ENCODE data around the gene LPGAT1.
"Not testable (repeated sequence)": the region's sequence is repeated elsewhere in the genome, so short reads cannot be mapped to it uniquely, and the experiment has no call there.

Gene LPGAT1

DNA sequence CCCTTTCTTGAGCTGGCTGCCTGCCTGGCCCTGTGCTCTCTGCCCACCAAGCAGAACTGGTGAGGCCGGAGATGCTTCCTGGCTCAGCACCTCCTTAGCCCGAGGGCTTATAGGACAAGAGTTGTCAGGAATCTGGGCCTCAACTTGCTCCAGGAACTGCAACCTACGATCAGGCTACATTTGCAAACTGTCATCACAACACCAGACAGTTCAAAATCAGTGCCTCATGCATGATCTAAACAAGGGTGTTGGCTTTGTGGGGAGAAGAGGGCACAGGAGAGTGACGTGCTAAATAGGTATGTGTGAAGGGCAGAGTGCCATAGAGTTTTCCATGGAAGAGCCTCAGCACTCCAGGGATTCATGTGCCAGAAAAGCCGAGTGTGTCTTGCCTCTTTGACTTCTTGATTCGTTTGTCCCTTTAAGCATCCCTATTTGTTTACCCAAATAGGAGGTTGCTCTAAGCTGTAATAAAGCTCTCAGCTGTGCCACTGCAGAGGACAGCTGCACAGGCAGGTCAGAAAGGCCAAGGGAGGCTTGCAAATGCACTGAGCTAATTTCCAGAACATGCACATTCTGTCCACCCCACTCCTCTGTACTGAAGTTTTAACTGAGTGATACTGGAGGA lies 125.0 kb downstream of the LPGAT1 start:
- no peak for DNase-seq (ENCODE audit: low read depth, low spot score)

DNA sequence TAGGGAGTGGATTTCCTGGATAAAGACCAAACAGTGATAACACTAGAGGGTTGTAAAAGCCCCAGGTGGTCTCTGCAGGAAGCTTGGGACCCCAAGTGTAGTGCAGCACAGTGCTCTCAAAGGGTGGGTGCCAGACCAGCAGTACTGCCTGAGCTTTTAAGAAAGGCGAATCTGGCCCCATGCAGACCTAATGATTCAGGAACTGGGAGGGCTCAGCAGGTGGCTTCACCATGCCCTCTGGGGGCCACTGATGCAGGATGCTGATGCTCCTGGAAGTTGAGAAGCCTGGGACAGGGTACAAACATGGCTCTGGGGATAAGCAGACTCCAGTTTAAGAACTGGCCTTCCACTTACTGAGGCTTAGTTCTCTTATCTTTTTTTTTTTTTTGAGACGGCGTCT lies 126.0 kb downstream of the LPGAT1 start:
- DNase-seq (ENCODE audit: low read depth, low spot score): no peak

DNA sequence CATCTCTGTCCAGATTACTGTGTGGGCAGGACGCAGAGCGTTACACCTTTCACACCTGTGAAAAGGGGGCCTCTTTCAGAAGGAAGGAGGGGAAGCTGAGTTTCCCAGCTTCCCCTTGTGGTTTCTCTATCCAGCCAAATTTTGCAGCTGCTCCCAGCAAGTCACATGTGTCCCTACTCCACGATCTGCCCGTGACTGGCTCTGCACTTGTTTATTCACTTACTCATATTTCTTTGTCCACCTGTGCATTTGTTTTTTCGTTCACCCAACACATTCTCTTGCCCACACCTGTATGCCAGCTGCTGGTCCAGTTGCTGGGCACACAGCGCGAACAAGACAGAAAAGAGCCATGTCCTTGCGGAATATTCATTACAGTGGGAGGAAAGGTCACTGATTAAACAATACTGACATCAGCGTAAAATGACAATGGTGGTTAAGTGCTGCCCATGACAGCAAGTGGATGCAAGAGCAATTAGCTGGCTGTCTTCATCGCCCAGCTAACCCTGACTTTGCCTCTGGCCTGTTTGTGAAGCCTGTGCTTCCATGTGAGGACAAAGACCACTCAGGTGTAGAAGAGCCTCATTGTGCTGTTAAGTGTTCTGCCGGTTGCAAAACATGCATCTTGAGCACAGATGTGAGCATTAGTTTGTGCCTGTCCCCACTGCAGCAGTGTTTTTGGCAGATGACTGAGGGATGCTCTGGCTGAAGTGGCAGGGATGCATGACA lies 126.6 kb downstream of the LPGAT1 start:
- DNase-seq (ENCODE audit: low read depth, low spot score): no peak

DNA sequence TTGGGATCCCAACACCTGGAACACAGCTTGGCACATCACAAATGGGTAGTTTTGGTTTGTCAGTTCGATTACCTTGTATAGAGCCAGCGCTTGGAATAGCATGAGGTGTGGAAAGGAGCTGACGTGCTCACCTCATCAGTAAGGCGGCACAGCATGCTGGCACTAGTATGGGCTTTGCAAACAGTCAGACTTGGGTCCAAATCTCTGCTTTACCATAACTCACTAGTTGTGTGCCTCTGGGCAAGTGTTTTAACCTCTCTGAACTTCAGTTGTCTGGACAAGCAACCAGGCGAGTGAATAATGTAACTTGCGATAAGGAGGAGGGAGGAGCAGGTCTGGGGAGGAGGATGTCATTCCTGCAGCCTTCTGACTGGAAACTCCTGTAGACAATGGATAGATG lies 128.8 kb downstream of the LPGAT1 start:
- no peak for DNase-seq (ENCODE audit: low read depth, low spot score)

DNA sequence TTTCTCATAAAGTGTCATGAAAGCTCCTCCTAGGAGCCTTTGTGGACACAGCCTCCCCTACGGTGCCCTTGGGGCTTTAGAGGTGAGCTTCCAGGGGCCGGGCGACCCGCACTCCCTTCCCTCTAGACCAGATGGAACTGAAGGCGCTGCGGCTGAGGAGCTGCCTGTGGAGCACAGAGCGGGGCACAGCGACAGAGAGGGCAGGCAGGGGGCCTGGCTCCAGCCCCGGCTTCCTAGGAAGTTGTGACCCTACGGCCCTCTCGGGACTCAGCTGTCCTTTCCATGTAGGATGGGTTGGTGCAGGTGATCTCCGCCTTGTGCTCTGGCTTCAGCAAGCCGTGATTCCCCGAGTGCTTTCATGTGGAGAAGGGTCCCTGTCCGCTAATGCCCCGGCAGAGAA lies 131.5 kb downstream of the LPGAT1 start:
- no peak for DNase-seq (ENCODE audit: low read depth, low spot score)

DNA sequence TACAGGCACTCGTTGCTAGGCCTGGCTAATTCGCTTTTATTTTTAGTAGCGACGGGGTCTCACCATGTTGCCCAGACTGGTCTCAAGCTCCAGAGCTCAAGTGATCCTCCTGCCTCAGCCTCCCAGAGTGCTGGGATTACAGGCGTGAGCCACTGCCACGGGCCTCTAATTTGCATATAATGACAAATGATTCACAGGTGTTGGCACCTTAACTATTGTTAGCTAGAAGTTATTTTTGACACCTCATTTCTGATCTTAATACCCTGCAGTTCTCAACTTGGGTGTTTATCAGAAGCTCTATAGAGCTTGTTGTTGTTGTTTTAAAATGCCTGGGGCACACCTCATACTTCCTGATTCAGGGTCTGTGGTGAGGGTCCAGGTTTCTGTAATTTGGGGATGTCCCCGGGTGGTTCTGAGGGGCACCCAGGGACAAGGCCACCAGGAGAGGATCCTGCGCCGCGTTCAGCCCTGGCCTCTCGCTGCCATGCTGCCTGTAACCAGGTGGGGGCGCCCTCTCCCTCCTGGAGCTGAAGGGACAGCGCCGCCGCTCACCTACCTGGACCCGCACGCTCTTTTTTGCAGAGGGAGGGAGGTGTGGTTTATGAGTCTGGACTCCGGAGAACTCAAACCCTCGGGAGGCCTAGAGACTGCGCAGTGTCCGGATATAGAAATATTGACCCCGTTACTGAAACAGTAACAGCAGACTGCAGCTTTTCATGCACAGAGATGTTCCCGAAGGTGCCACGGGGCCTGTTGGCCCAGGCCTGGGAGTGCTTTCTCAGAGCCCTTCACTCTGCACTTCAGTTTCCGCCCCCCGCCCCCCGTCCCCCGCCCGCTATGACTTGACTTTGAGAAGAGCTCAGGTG lies 132.2 kb downstream of the LPGAT1 start:
- peak; percentile 71 for DNase-seq (ENCODE audit: low read depth, low spot score)

DNA sequence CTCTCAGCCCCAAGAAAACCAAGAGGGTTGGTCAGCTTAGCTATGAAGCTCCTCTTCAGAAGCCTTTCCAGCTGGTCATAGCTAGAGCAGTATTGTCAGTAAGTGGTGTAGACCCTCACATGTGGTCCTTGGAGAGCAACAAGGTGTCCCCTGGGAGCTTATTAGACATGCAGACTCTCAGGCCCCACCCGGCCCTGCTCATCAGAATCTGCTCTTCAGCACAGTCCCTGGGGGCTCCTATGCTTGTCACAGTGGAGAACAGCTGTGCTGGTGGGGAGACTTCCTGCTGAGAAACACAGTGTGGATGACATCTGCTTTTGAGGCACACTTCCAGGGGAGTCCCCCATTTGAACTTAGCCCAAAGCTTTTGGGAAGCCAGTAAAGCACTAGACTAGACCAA lies 133.2 kb downstream of the LPGAT1 start:
- no peak for DNase-seq (ENCODE audit: low read depth, low spot score)

DNA sequence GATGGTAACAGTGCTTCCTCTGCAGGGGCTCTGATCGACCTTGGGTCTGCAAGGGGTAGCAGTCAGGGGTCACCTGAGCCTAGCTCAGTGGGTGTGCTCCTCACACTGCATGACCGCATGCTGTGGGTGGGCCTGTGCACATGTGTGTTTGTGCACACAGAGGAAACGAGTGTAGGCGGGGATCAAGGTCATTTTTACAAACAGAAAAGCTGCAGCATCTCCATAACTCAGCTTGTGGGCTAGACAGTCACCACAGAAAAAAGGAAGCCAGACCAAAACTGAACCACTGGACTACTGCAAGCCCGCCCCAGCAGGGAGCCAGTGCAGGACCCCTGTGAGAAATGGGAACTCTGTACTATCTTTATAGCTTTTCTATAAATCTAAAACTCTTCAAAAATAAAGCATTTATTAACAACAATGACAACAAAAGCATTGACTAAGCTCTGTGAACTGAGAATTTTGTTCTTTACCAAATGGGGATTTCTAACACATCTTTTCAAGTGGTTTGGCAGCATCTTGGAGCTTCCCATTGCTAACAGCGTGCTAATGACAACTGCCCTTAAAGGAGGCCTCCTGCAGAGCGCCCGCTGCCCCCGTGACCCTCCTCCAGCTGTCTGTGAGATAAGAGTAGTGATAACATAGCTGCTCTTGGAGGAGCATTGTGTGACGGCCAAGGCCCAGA lies 135.3 kb downstream of the LPGAT1 start:
- no peak for DNase-seq (ENCODE audit: low read depth, low spot score)

DNA sequence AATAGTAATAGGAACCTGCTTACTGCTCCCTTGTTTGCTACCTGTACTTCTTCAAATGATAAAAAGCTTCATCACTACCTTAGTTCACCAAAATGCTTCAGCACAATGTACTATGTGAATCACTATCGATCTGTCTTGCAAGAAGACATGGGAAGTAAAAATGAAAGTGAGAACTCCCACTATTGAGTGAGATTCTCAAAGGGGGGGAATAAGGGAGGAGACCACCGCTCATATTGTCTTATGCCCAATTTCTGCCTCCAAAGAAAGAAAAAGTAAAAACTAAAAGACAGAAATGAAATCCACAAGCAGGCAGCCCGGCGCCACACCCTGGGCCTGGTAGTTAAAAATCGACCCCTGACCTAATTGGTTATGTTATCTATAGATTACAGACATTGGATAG lies 136.7 kb downstream of the LPGAT1 start:
- DNase-seq (ENCODE audit: low read depth, low spot score): not testable (repeated sequence)
